H9 (cell line): Measurements from ENCODE around the gene ASXL1. TPM values are rescaled to one million over a fixed set of nuclear protein-coding genes. Genes with fewer than 3 reads are reported as not detected.

Source experiments
- DNase-seq: peaks from one replicate; pipeline ENCODE4 v3.0.0-alpha.2; 2017
- H2AFZ ChIP-seq: one replicate; pipeline ENCODE4 v1.6.1; 2013; ENCODE audit warnings: mild to moderate bottlenecking, low read length, control low read depth, moderate library complexity
- H2AK5ac ChIP-seq: 2 replicates; pipeline ENCODE4 v1.6.1; 2013; ENCODE audit warnings: low read length, control low read depth, mixed read lengths; ENCODE audit not compliant: insufficient read length
- H2BK120ac ChIP-seq: one replicate; pipeline ENCODE4 v1.6.1; 2013; ENCODE audit warnings: low read depth, mild to moderate bottlenecking, low read length, control low read depth, inconsistent platforms; ENCODE audit not compliant: poor library complexity, severe bottlenecking
- H2BK12ac ChIP-seq: 2 replicates; pipeline ENCODE4 v1.6.1; 2013; ENCODE audit warnings: low read length, control low read depth, mixed read lengths, low read depth; ENCODE audit not compliant: insufficient read length
- H2BK15ac ChIP-seq: 2 replicates; pipeline ENCODE4 v1.6.1; 2013; ENCODE audit warnings: low read depth, low read length, control low read depth
- H2BK20ac ChIP-seq: one replicate; pipeline ENCODE4 v1.6.1; 2013; ENCODE audit warnings: low read depth, mild to moderate bottlenecking, low read length, control low read depth, inconsistent platforms; ENCODE audit not compliant: poor library complexity, severe bottlenecking
- H2BK5ac ChIP-seq: 2 replicates; pipeline ENCODE4 v1.6.1; 2013; ENCODE audit warnings: low read length, control low read depth, mixed read lengths; ENCODE audit not compliant: insufficient read length
- H3K14ac ChIP-seq: 2 replicates; pipeline ENCODE4 v1.6.1; 2013; ENCODE audit warnings: low read length, control low read depth; ENCODE audit not compliant: insufficient read depth
- H3K18ac ChIP-seq: 2 replicates; pipeline ENCODE4 v1.6.1; 2013; ENCODE audit warnings: low read depth, mild to moderate bottlenecking, mixed read lengths, low read length, control low read depth; ENCODE audit not compliant: insufficient read length
- H3K23ac ChIP-seq: 2 replicates; pipeline ENCODE4 v1.6.1; 2013; ENCODE audit warnings: low read length, control low read depth, mixed read lengths, low read depth; ENCODE audit not compliant: insufficient read length
- H3K23me2 ChIP-seq: 2 replicates; pipeline ENCODE4 v1.6.1; 2013; ENCODE audit warnings: low read depth, mild to moderate bottlenecking, mixed read lengths, low read length, control low read depth; ENCODE audit not compliant: insufficient read length, poor library complexity, severe bottlenecking
- H3K27ac ChIP-seq: 2 replicates; pipeline ENCODE4 v1.5.1; 2013; ENCODE audit warnings: low read length, control low read depth, mixed read lengths, low read depth; ENCODE audit not compliant: insufficient read length
- H3K27me3 ChIP-seq: 2 replicates; pipeline ENCODE4 v1.6.1; 2013; ENCODE audit warnings: low read length, control low read depth, inconsistent platforms; ENCODE audit not compliant: insufficient read depth
- H3K4ac ChIP-seq: 2 replicates; pipeline ENCODE4 v1.6.1; 2013; ENCODE audit warnings: low read depth, mild to moderate bottlenecking, control low read depth, inconsistent platforms, low read length, moderate library complexity
- H3K4me1 ChIP-seq: 2 replicates; pipeline ENCODE4 v1.6.1; 2013; ENCODE audit warnings: low read length, control low read depth, inconsistent platforms; ENCODE audit not compliant: insufficient read depth
- H3K4me2 ChIP-seq: 2 replicates; pipeline ENCODE4 v1.6.1; 2013; ENCODE audit warnings: low read length, control low read depth, mixed read lengths; ENCODE audit not compliant: insufficient read length, insufficient read depth
- H3K56ac ChIP-seq: 2 replicates; pipeline ENCODE4 v1.6.1; 2013; ENCODE audit warnings: low read depth, mild to moderate bottlenecking, mixed read lengths, low read length, control low read depth; ENCODE audit not compliant: insufficient read length
- H3K79me1 ChIP-seq: 2 replicates; pipeline ENCODE4 v1.6.1; 2013; ENCODE audit warnings: low read depth, mild to moderate bottlenecking, moderate library complexity, low read length, control low read depth, inconsistent platforms; ENCODE audit not compliant: insufficient read depth, poor library complexity, severe bottlenecking
- H3K79me2 ChIP-seq: 2 replicates; pipeline ENCODE4 v1.6.1; 2013; ENCODE audit warnings: low read length, control low read depth, inconsistent platforms; ENCODE audit not compliant: insufficient read depth
- H3K9ac ChIP-seq: 2 replicates; pipeline ENCODE4 v1.6.1; 2013; ENCODE audit warnings: low read length, control low read depth, mixed read lengths; ENCODE audit not compliant: insufficient read length; ENCODE audit errors: extremely low read depth
- H3K9me3 ChIP-seq: one replicate; pipeline ENCODE4 v1.6.1; 2013; ENCODE audit warnings: low read depth, low read length, inconsistent platforms; ENCODE audit not compliant: control insufficient read depth
- H3T11ph ChIP-seq: one replicate; pipeline ENCODE4 v1.6.1; 2013; ENCODE audit warnings: mild to moderate bottlenecking, low read length, control low read depth, inconsistent platforms
- H4K20me1 ChIP-seq: one replicate; pipeline ENCODE4 v1.6.1; 2013; ENCODE audit not compliant: control insufficient read depth, insufficient read length, insufficient read depth
- H4K5ac ChIP-seq: 2 replicates; pipeline ENCODE4 v1.6.1; 2013; ENCODE audit warnings: low read depth, mild to moderate bottlenecking, mixed read lengths, low read length, control low read depth; ENCODE audit not compliant: insufficient read length
- H4K8ac ChIP-seq: replicated peaks from 2 replicates; pipeline ENCODE4 v1.6.1; 2013; ENCODE audit warnings: low read length, control low read depth, mixed read lengths, low read depth; ENCODE audit not compliant: insufficient read length
- H4K91ac ChIP-seq: 2 replicates; pipeline ENCODE4 v1.6.1; 2013; ENCODE audit warnings: low read depth, mild to moderate bottlenecking, moderate library complexity, mixed read lengths, low read length, control low read depth; ENCODE audit not compliant: insufficient read length
- H3K27ac Mint-ChIP-seq, 3 experiments: 2 replicates in 2 of 3; 3 replicates in 1 of 3; pipeline ENCODE4 v1.8.0; 2020 to 2021; ENCODE audit warnings: mixed read lengths in 3 of 3, mild to moderate bottlenecking in 1 of 3, moderate library complexity in 1 of 3
- H3K27me3 Mint-ChIP-seq: 2 replicates; pipeline ENCODE4 v1.8.0; 2021; ENCODE audit warnings: low read depth, mild to moderate bottlenecking, moderate library complexity, mixed read lengths
- H3K36me3 Mint-ChIP-seq, 3 experiments: 2 replicates in 2 of 3; 3 replicates in 1 of 3; pipeline ENCODE4 v1.8.0; 2020 to 2021; ENCODE audit warnings: low read depth in 3 of 3, mixed read lengths in 3 of 3; ENCODE audit not compliant: insufficient read depth in 1 of 3
- H3K4me1 Mint-ChIP-seq, 2 experiments: 2 replicates each; pipeline ENCODE4 v1.8.0; 2020; ENCODE audit warnings: mixed read lengths in 2 of 2
- H3K4me3 Mint-ChIP-seq, 2 experiments: 2 replicates in 1 of 2; 3 replicates in 1 of 2; pipeline ENCODE4 v1.8.0; 2020 to 2021; ENCODE audit warnings: mild to moderate bottlenecking in 2 of 2, mixed read lengths in 2 of 2, moderate library complexity in 1 of 2
- H3K9me3 Mint-ChIP-seq, 2 experiments: 2 replicates in 1 of 2; 3 replicates in 1 of 2; pipeline ENCODE4 v1.8.0; 2020; ENCODE audit warnings: mild to moderate bottlenecking in 2 of 2, mixed read lengths in 2 of 2, moderate library complexity in 1 of 2
- WGBS: extraction: QIAGEN DNeasy Blood & Tissue Kit; methylation state at CpG from one replicate; pipeline ENCODE4 v1.1.7; 2013; ENCODE audit warnings: missing lambda C conversion rate, low lambda C conversion rate, mixed read lengths; ENCODE audit not compliant: insufficient read length; ENCODE audit errors: extremely low coverage; 5-methylcytosine and 5-hydroxymethylcytosine counted together
- total RNA-seq: library from RNA; stranded (reverse); gene quantifications from 2 replicates; pipeline ENCODE4 v1.2.1, GENCODE V29; 2021
- TF ChIP-seq, protein P1 (sequence below): fragments of 200-600 bp; sonication (generic); conservative IDR thresholded peaks from 3 replicates; pipeline ENCODE4 v1.8.0; 2021; ENCODE audit warnings: antibody characterized with exemption, mild to moderate bottlenecking

Gene ASXL1
- total RNA-seq, 1 experiment from 2014 or later: 39.5 TPM

- TF ChIP-seq, protein P1, sequence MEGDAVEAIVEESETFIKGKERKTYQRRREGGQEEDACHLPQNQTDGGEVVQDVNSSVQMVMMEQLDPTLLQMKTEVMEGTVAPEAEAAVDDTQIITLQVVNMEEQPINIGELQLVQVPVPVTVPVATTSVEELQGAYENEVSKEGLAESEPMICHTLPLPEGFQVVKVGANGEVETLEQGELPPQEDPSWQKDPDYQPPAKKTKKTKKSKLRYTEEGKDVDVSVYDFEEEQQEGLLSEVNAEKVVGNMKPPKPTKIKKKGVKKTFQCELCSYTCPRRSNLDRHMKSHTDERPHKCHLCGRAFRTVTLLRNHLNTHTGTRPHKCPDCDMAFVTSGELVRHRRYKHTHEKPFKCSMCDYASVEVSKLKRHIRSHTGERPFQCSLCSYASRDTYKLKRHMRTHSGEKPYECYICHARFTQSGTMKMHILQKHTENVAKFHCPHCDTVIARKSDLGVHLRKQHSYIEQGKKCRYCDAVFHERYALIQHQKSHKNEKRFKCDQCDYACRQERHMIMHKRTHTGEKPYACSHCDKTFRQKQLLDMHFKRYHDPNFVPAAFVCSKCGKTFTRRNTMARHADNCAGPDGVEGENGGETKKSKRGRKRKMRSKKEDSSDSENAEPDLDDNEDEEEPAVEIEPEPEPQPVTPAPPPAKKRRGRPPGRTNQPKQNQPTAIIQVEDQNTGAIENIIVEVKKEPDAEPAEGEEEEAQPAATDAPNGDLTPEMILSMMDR: no peak
- Histone ChIP-seq H3K9me3 (no peaks in the 10 kb centered on the region), H3K4me2 (no peak overlapping the region), H4K5ac (no peak overlapping the region), H3K23me2 (no peaks in the 10 kb centered on the region), H4K8ac (no peak overlapping the region), H3K27ac (no peak overlapping the region), H4K20me1 (no peaks in the 10 kb centered on the region), H3K14ac (no peak overlapping the region), H2AK5ac (no peak overlapping the region), H3K4me1 (no peaks in the 10 kb centered on the region; the same call in 1 of the 2 replicates), H3T11ph (no peak overlapping the region), H3K4ac (no peak overlapping the region), H3K56ac (no peak overlapping the region), H2BK12ac (no peak overlapping the region), H3K18ac (no peak overlapping the region), H3K79me1 (no peaks in the 10 kb centered on the region), H3K9ac (no peak overlapping the region), H3K27me3 (no peaks in the 10 kb centered on the region), H2BK5ac (no peak overlapping the region), H2AFZ (no peak overlapping the region), H3K79me2 (peaks cover 12% of the 10 kb centered on the region; the same call in 1 of the 2 replicates), H4K91ac (no peak overlapping the region), H2BK20ac (no peak overlapping the region), H3K23ac (no peak overlapping the region), H2BK15ac (no peak overlapping the region), H2BK120ac (no peak overlapping the region)
- no peak overlapping the region for H3K27ac Mint-ChIP-seq
- no peaks in the 10 kb centered on the region; the same call in none of the 2 replicates for H3K27me3 Mint-ChIP-seq
- no peak overlapping the region for H3K4me3 Mint-ChIP-seq
- WGBS: no CpG with 5 or more reads among the region's 18 CpGs
- no peaks in the 10 kb centered on the region for H3K9me3 Mint-ChIP-seq
- H3K36me3 Mint-ChIP-seq: peaks cover 4 to 18% (median 17%) of the 10 kb centered on the region in 3 experiments; a peak in 5 of 7 replicates
- peaks cover 47 to 51% of the 10 kb centered on the region in 2 experiments for H3K4me1 Mint-ChIP-seq
- DNase-seq: no peak
Measured at GRCh38 chr20:32474009-32474716, 116.0 kb downstream of the ASXL1 start.
